Midbrain (tissue), 1 donor: ENCODE data around the gene ZBTB3.
A peak's percentile ranks its signal among the peaks of the same experiment; 100 is the strongest.
"Not testable (repeated sequence)": the region's sequence is repeated elsewhere in the genome, so short reads cannot be mapped to it uniquely, and the experiment has no call there.

Experiments used
- DNase-seq: peaks from one replicate; lab custom pipeline; 2025; lab: John Stamatoyannopoulos, UW

The ZBTB3 gene

GRCh38 chr11:62716206-62716605 is 37.8 kb downstream of the ZBTB3 start:
- DNase-seq = no peak

- DNase-seq = no peak
These were observed 38.5 kb downstream of the ZBTB3 start for GRCh38 chr11:62715150-62716130.

DNA sequence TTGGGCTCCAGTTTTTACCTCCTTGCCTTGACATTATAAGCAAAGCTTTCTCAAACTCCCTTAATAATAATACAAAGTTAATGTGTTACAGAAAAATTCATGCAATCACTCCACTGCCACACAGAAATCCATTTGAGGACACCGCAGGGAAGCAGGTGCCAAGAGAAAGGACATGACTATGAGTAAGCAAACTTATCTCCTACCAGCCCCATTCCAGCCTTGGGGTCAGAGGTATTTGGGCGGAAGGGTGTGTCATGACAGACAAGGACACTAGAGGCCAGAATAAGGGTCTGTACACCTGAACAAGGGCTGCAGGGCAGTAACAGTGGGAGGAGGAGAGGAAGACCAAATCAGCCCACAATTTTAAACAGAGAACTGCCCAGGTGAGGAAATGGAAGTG is 40.6 kb downstream of the ZBTB3 start:
- DNase-seq = no peak

- DNase-seq = no peak
These were observed 41.1 kb downstream of the ZBTB3 start for GRCh38 chr11:62712861-62713260.

DNA sequence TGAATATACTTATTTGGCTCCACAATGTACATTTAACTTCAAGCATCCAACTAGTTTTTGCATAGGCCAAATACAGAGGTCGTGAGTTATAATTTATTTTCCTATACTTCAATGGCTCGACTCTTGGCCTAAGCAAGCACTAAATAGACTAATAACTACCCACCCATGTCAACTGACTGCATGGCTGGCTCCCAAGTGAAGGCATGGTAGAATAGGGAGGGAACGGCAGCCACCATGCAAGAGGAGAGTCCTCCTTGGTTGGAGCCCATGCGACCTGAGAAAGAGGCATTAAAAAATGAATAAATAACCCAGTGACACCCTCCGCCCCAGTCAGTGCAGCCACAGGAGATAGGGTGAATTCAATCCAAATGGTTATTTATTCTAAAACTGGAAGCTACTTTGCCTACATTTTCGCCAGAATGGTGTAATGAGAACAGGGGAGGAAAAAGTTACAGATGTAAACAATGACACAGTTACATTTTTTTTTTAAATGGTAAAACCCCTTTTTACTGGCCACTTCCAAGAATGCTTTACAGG is 41.6 kb downstream of the ZBTB3 start:
- DNase-seq = no peak

- no peak for DNase-seq
These were observed 44.0 kb downstream of the ZBTB3 start for GRCh38 chr11:62710001-62710345.

GRCh38 chr11:62709247-62710000 is 44.5 kb downstream of the ZBTB3 start:
- peak; percentile 98 for DNase-seq

DNA sequence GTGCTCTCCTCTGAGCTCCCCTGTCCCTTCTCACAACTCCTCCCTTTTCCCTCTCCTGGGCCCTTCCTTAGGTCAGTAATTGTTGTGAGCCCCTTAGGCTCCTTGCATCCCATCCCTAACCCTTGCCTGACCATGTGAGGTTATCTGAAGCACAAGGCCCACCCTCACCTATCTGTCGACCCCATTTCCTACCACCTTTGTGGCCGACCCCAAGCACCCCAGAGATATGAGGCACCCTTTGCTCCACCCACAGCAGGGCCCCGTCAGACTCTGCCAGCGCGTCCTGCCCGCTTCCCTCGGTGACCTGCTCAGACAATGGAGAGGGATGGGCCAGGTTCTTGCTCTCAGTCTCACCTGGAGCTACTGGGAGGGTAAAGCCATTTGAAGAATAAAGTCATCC is 45.2 kb downstream of the ZBTB3 start:
- DNase-seq = no peak

- DNase-seq = no peak
These were observed 45.6 kb downstream of the ZBTB3 start for GRCh38 chr11:62708392-62708791.

- DNase-seq = peak; percentile 75
These were observed 46.6 kb downstream of the ZBTB3 start, which contains the start of the genes BSCL2 and GNG3 for GRCh38 chr11:62707277-62707861. TSS of gene BSCL2 (minus strand) at chr11:62707424. CDS start at chr11:62707195, 229 bp downstream. TSS of gene GNG3 (plus strand) at chr11:62707676. CDS start at chr11:62708296, 620 bp downstream.

DNA sequence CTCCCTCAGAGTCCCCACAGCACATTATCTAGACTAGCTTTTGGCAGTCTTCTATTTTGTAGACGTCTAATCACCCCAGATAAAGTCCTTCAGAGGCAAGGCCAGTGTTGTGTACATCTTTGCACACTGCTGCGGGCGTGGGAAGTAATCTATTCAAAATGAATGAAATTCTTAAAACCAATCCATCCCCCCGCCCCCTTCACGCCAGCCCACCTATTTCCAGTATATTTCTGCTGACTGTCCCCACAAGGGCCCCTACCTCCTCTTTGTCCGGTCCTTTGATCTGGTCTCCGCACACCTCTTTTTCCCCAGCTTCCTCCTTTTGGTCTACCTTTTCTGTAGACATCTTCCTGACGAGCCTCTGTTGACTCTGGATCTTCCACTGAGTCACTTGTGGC is 47.1 kb downstream of the ZBTB3 start:
- DNase-seq = no peak

DNA sequence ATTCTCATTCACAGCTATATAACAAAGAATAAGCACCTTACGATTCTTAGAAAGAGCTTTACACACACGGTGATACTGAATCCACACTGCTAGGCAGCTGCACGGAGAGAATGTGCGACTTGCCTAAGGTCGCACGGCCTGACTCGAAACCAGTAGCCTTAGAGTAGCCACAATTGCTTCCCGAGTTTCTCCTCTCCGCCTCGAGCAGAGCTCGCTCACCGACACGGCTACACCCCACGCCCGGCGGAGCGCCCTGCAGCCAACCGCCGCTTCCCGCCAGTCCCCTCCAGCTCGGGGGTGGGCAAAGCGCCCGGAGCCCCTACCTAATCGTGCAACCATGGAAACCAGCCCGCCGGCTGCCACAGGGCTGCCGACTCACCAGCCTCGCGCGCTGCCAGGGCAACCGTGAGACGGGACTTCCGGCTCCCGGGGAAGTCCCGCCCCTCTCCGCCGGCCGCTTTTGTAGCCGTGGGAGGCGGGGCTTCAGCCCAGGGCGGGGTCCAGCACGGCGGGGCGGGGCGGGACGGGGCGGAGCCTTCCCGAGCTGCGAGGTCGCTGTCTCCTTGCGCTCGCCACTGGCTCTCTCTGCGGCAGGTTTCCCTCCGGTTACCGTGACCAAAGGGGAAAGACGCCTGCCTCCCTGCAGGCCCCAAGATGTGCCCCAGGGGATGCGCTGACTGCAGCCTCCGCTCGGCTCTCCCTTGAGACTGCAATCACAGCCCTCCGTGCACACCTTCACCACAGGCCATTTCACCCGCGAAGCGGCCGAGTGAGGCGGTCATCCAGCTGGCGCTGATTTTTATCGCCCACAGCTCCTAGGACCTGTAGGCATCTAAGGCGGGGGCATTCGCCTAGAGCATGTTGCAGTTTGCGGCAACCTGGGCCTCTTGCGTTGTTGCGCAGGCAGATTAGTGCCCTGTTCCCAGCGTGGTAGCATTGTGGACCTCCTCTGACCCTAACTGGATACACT is 47.8 kb downstream of the ZBTB3 start:
- peak; percentile 96 for DNase-seq

- DNase-seq = no peak
These were observed 48.5 kb downstream of the ZBTB3 start for GRCh38 chr11:62705413-62705812.

GRCh38 chr11:62703921-62704320 is 50.0 kb downstream of the ZBTB3 start:
- not testable (repeated sequence) for DNase-seq

- DNase-seq = no peak
These were observed 51.7 kb downstream of the ZBTB3 start for GRCh38 chr11:62702246-62702645.
